ENCODE measurements around the gene DERL3. TPM values are rescaled to one million over a fixed set of nuclear protein-coding genes. Genes with fewer than 3 reads are reported as not detected.

DERL3 gene
- total RNA-seq, 1 donor from 2014 or later = 5.8 TPM

DNA sequence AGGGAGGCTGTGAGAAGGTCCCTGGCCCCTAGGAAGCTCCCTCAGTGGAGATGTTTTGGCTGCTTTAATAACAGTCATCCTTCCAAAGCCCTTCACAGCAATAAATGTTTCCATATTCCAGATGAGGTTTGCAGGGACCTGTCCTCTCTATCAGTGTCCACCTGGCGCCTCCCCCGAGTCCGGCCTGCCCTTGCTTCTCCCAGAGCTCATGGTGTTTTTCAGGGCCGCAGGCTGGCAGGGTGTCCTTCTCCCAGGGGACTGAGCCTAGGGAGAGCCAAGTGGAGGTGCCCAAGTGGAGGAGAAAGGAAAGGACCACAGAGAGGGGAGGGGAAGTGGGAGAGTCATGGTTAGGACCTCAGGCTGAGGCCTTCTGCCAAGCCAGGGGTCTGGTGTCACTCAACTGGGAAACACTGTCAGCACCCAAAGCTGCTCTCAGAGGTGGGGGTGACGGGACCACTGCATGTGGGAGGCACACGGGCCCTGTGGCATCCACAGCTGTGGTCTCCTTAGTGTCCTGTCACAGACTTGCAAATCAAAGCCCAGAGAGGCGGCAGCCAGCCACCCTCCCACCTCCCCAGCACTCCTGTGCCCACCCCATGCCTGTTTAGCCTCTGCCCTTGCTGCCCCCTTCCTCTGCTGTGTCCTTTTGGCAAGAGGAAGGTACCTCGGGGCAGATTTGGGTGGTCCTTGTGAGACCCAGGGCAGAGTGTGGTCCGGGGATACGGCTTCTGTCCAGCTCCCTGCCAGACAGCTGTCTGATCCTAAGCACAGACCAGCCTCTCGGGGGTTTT, 6.4 kb downstream of the DERL3 start:
- TF ChIP-seq, protein P1, sequence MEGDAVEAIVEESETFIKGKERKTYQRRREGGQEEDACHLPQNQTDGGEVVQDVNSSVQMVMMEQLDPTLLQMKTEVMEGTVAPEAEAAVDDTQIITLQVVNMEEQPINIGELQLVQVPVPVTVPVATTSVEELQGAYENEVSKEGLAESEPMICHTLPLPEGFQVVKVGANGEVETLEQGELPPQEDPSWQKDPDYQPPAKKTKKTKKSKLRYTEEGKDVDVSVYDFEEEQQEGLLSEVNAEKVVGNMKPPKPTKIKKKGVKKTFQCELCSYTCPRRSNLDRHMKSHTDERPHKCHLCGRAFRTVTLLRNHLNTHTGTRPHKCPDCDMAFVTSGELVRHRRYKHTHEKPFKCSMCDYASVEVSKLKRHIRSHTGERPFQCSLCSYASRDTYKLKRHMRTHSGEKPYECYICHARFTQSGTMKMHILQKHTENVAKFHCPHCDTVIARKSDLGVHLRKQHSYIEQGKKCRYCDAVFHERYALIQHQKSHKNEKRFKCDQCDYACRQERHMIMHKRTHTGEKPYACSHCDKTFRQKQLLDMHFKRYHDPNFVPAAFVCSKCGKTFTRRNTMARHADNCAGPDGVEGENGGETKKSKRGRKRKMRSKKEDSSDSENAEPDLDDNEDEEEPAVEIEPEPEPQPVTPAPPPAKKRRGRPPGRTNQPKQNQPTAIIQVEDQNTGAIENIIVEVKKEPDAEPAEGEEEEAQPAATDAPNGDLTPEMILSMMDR (IDR thresholded peaks at IDR 0.05) = no peak
- Histone ChIP-seq H3K36me3 (peaks cover 83% of the 10 kb centered on the region), H3K4me1 (no peaks in the 10 kb centered on the region), H3K27ac (no peak overlapping the region), H3K4me3 (no peak overlapping the region), H3K27me3 (ENCODE audit: low read depth) (no peaks in the 10 kb centered on the region), H3K9me3 (no peaks in the 10 kb centered on the region)
- ATAC-seq (no peak), DNase-seq (peak; percentile 28)
- intact Hi-C loops (cut with DNase I) = no loop called here

DNA sequence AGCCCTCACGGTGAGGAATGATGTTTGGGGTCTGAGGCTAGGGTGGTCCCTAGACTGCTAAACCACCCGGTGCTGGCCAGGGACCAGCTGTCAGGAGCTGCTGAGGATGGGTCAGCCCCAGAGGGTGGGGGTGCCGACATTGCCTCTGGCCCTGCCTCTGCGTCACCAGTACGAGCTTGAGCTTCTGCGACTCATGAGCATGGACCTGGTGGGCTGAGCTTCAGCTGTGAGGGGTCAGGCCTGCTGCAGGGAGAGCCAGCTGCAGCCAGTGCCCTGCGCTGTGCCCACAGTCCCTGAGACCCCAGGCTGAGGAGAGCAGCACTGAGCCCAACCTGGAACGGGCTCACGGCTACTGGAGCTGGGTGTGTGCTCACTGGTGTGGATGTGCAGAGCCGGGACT, 7.0 kb downstream of the DERL3 start:
- H3K4me1 ChIP-seq = no peaks in the 10 kb centered on the region
- intact Hi-C loops (cut with DNase I) = no loop called here
- no peaks in the 10 kb centered on the region for H3K27me3 ChIP-seq (ENCODE audit: low read depth)
- H3K4me3 ChIP-seq = no peak overlapping the region
- no peak overlapping the region for H3K27ac ChIP-seq
- peak; percentile 33 for DNase-seq
- TF ChIP-seq, protein P1 (IDR thresholded peaks at IDR 0.05) = no peak
- no peak for ATAC-seq
- H3K36me3 ChIP-seq = peaks cover 90% of the 10 kb centered on the region
- no peaks in the 10 kb centered on the region for H3K9me3 ChIP-seq

DNA sequence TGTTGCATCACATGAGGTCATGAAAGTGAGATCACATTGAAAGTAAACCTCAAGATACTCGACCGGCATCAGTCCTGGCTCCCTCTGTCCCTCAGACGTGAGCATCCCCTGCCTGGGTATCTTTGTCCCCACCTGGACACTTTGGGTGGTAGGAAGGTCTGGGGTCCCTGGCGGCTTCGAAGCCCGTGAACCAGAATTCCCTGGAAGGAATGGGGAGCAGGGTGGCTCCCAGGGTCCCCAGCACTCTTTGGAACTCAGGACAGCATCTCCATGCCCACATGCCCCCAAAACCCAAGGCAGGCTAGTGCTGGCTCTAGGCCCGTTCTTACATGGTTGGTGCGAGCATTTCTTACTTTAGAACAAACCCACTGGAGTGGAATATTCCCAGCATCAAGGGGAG, 7.5 kb downstream of the DERL3 start:
- H3K36me3 ChIP-seq = peaks cover 95% of the 10 kb centered on the region
- no peaks in the 10 kb centered on the region for H3K4me1 ChIP-seq
- H3K9me3 ChIP-seq = no peaks in the 10 kb centered on the region
- no peak for ATAC-seq
- no peak overlapping the region for H3K27ac ChIP-seq
- no peak overlapping the region for H3K4me3 ChIP-seq
- no peaks in the 10 kb centered on the region for H3K27me3 ChIP-seq (ENCODE audit: low read depth)
- DNase-seq = peak; percentile 28
- intact Hi-C loops (cut with DNase I) = no loop called here
- TF ChIP-seq, protein P1 (IDR thresholded peaks at IDR 0.05) = no peak

DNA sequence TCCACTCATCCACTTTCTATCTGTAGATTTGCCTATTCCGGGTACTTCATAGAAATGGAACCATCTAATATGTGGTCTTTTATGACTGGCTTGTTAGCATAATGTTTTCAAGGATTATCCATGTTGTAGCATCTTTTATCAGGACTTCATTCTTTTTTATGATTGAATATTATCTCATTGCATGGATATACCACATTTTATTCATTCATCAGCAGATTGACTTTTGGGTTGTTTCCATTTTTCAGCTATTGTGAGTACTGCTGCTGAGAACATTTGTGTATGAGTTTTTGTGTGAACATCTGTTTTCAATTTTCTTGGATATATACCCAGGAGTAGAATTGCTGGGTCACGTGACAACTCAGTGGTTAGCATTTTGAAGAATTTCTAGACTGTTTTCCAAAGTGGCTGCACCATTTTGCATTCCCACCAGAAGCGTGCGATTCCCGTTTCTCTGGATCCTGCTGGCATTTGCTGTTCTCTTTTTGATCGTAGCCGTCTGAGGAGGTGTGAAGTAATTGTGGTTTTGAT, 8.9 kb downstream of the DERL3 start:
- DNase-seq (no peak), ATAC-seq (no peak)
- Histone ChIP-seq H3K4me1 (no peaks in the 10 kb centered on the region), H3K36me3 (peaks cover 95% of the 10 kb centered on the region), H3K27ac (no peak overlapping the region), H3K4me3 (no peak overlapping the region), H3K27me3 (ENCODE audit: low read depth) (no peaks in the 10 kb centered on the region), H3K9me3 (no peaks in the 10 kb centered on the region)
- TF ChIP-seq, protein P1 (IDR thresholded peaks at IDR 0.05) = no peak
- intact Hi-C loops (cut with DNase I) = no loop called here

DNA sequence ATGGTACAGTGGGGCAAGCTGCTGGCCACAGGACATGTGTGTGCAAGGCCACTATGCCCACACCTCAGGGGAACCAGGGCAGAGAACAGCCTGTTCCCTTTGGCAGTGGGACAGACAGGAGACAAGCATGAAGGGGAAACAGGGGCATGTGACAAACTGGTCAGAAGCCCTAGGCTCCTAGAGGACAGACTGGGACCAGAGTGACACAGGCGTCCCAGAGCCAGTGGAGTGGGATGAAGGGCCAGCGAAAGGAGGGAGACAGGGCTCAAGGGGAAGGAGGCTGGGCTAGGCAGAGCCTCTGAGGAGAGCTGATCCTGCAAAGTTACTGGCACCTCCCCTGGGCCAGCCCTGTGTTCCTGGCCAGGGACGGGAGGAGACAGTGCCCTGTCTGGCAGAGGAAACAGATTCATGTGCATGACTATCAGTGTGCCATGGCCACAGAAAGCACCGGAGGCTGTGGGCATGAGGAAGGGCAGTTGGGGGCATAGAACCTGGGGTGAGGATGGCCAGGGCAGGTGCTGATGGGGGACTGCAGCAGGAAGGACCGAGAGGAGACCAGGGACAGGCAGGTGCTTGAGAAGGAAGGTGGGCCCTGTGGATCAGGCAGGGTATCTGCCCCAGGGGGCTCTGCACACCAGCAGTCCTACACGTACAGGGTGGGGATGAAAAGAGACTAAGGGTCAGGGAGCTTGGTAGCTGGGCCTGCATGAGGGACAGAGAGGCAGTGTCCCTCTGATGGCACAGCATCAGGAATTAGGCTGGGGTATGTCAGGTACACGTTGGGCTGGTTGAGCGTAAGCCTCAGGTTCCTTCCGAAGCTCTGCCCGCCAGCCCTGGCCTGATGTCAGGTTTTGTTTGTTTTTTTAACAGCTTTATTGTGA, 9.8 kb downstream of the DERL3 start:
- ATAC-seq (no peak), DNase-seq (peak; percentile 14)
- no peak overlapping the region for H3K4me3 ChIP-seq
- H3K9me3 ChIP-seq = no peaks in the 10 kb centered on the region
- intact Hi-C loops (cut with DNase I) = no loop called here
- H3K27ac ChIP-seq = no peak overlapping the region
- H3K36me3 ChIP-seq = peaks cover 95% of the 10 kb centered on the region
- H3K4me1 ChIP-seq = no peaks in the 10 kb centered on the region
- TF ChIP-seq, protein P1 (IDR thresholded peaks at IDR 0.05) = no peak
- H3K27me3 ChIP-seq (ENCODE audit: low read depth) = no peaks in the 10 kb centered on the region

Data from lower lobe of right lung (tissue), 2 donors.